C4-2B (cell line): Measurements from ENCODE around the gene KCNH2.

Source experiments
- H3K27ac ChIP-seq: fragments of 450-650 bp; 2 replicates; pipeline ENCODE4 v1.5.1; 2017
- CTCF ChIP-seq: fragments of 450-650 bp; conservative IDR thresholded peaks from 2 replicates; pipeline ENCODE4 v1.5.1; 2017; ENCODE audit warnings: mild to moderate bottlenecking
- ZFX ChIP-seq: fragments of 450-650 bp; IDR thresholded peaks from 2 replicates; pipeline ENCODE4 v1.6.1; 2017

Gene KCNH2

GRCh38 chr7:150936018-150936417 is 42.1 kb downstream of the KCNH2 start:
- H3K27ac ChIP-seq, result no peak overlapping the region
- TF ChIP-seq CTCF (no peak), ZFX (no peak)

GRCh38 chr7:150935149-150935548 is 43.0 kb downstream of the KCNH2 start:
- H3K27ac ChIP-seq, result no peak overlapping the region
- TF ChIP-seq ZFX (no peak), CTCF (no peak)

GRCh38 chr7:150934045-150934766 is 43.9 kb downstream of the KCNH2 start:
- no peak for TF ChIP-seq CTCF
- no peak for TF ChIP-seq ZFX
- no peak overlapping the region for H3K27ac ChIP-seq

- no peak overlapping the region for H3K27ac ChIP-seq
- TF ChIP-seq CTCF (no peak), ZFX (no peak)
Observed at GRCh38 chr7:150931199-150931869, 46.8 kb downstream of the KCNH2 start.

GRCh38 chr7:150928541-150928940 is 49.6 kb downstream of the KCNH2 start:
- no peak for TF ChIP-seq CTCF
- no peak for TF ChIP-seq ZFX
- no peak overlapping the region for H3K27ac ChIP-seq

GRCh38 chr7:150927956-150928344 is 50.2 kb downstream of the KCNH2 start:
- no peak for TF ChIP-seq CTCF
- TF ChIP-seq ZFX, result no peak

GRCh38 chr7:150927157-150927955 is 50.8 kb downstream of the KCNH2 start:
- no peak overlapping the region for H3K27ac ChIP-seq

More at GRCh38 chr7:150927956-150928344, 50.2 kb downstream of the KCNH2 start:
- H3K27ac ChIP-seq, result no peak overlapping the region

More at GRCh38 chr7:150927157-150927955, 50.8 kb downstream of the KCNH2 start:
- no peak for TF ChIP-seq CTCF
- no peak for TF ChIP-seq ZFX
